ENCODE data around the gene SLC7A5.

Gene SLC7A5

DNA sequence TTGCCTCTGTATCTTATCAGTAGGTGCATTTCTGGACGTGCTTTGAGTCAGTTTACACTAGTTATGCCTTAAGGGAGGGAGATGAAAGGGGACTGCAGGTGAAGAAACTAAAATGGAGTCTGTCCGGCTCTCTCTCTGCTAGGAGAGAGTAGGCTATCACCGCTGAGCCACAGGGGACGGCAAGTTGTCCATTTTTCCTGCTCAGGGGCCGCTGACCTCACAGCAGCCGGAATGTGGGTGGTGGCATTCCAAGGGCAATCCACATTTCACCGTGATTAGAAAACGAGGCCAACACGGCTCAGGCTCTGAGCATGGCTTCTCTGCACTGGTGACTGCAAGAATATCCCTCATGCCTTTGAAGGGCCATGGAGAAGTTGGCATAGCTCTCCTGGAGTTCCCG lies 84.5 kb downstream of the SLC7A5 start:
- FAIRE-seq (no peak), DNase-seq (ENCODE audit: insufficient read length, low spot score) (no peak)
- TF ChIP-seq, protein P1, sequence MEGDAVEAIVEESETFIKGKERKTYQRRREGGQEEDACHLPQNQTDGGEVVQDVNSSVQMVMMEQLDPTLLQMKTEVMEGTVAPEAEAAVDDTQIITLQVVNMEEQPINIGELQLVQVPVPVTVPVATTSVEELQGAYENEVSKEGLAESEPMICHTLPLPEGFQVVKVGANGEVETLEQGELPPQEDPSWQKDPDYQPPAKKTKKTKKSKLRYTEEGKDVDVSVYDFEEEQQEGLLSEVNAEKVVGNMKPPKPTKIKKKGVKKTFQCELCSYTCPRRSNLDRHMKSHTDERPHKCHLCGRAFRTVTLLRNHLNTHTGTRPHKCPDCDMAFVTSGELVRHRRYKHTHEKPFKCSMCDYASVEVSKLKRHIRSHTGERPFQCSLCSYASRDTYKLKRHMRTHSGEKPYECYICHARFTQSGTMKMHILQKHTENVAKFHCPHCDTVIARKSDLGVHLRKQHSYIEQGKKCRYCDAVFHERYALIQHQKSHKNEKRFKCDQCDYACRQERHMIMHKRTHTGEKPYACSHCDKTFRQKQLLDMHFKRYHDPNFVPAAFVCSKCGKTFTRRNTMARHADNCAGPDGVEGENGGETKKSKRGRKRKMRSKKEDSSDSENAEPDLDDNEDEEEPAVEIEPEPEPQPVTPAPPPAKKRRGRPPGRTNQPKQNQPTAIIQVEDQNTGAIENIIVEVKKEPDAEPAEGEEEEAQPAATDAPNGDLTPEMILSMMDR (IDR thresholded peaks at IDR 0.05; ENCODE audit: insufficient read depth, missing control alignments), result no peak

DNA sequence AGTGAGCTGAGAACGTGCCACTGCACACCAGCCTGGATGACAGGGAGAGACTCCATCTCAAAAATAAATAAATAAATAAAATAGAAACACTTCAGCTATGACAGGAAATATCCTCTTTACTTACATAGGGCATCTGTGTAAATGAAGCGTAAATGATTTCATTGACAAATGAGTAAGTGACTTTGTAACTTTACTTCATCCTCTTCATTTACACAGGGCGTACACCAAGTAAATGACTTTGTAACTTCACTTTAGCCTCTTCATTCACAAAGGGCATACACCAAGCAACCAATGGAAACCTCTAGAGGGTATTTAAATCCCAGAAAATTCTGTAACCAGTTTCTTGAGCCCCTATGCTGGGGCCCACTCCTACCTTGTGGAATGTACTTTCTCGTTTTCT lies 87.3 kb downstream of the SLC7A5 start:
- DNase-seq (ENCODE audit: insufficient read length, low spot score), result no peak
- TF ChIP-seq, protein P1 (IDR thresholded peaks at IDR 0.05; ENCODE audit: insufficient read depth, missing control alignments), result no peak
- FAIRE-seq, result no peak

DNA sequence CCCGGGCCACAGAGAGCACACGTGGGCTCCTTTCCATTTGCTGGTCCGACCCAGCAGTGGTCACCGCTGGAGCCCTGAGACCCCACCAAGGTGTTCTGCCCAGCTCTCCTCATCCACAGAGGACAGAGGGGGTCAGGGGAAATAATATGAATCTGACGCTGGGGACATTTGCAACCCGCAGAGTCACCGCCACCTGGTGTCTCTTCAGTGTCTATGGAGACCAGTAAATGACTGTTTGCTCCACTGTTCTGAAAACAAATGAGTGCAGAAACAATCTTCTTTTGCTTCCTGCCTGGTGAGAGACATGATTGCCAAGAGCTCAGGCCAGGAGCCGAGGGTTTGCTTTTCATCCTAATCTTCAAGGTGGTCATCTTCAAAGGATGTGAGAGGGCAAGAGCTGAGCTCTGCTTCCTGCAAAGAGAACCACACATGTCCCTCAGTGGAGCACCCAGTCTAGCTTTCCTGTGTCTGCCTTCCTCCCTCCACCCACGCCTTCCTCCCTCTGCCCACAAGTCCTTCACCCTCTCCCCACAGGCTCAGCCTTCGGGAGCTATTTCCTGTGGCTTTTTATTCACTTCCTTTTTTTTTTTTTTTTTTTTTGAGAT lies 88.8 kb downstream of the SLC7A5 start:
- TF ChIP-seq, protein P1 (IDR thresholded peaks at IDR 0.05; ENCODE audit: insufficient read depth, missing control alignments), result no peak
- DNase-seq (ENCODE audit: insufficient read length, low spot score) (no peak), FAIRE-seq (no peak)

Data from D721Med (cell line).